Activated naive CD4-positive, alpha-beta T cell (primary cell): ENCODE results near the gene RNF32.
"Not testable (repeated sequence)": the region's sequence is repeated elsewhere in the genome, so short reads cannot be mapped to it uniquely, and the experiment has no call there.

ENCODE experiments used
- DNase-seq, 4 experiments: peaks; one replicate each; lab custom pipeline; 2025; lab: John Stamatoyannopoulos, UW

RNF32 gene

DNA sequence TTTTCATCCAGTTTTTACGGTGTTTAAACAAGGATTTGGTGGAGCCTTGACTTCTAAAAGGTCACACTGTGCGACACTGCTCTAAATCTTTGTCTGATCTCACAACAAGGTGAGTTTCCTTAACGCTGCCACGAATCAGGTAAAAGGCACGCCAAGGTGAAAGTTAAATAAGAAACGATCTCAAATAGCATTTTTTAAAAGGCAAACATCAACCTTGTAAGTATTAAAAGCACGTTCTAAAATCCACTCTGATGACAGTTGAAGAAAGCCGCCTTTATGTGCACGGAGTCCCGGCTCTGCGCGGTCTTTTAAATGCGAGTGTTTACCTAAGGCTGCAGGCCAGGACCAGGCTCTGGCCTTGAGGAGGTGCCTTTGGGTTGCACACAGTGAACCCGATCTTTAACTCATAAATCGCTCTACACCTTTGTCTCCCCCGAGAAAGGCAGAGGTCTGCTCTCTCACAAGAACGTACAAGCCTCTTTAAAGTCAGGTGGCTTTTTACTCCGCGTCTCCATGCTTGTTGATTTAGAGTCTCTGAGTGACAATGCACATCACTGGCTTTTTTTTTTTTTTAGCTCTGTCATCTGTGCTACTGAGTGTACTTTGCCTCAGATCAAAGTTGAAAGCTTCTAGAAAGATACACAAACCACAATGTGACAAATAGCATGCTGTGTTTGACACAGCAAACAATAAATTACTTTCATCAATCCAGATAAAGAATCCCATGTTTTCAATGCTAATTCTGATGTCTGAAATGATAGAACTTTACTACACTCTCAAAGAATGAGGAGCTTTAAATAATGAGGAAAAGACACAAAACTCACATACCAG is 25.9 kb upstream of the RNF32 start:
- no peak for DNase-seq

DNA sequence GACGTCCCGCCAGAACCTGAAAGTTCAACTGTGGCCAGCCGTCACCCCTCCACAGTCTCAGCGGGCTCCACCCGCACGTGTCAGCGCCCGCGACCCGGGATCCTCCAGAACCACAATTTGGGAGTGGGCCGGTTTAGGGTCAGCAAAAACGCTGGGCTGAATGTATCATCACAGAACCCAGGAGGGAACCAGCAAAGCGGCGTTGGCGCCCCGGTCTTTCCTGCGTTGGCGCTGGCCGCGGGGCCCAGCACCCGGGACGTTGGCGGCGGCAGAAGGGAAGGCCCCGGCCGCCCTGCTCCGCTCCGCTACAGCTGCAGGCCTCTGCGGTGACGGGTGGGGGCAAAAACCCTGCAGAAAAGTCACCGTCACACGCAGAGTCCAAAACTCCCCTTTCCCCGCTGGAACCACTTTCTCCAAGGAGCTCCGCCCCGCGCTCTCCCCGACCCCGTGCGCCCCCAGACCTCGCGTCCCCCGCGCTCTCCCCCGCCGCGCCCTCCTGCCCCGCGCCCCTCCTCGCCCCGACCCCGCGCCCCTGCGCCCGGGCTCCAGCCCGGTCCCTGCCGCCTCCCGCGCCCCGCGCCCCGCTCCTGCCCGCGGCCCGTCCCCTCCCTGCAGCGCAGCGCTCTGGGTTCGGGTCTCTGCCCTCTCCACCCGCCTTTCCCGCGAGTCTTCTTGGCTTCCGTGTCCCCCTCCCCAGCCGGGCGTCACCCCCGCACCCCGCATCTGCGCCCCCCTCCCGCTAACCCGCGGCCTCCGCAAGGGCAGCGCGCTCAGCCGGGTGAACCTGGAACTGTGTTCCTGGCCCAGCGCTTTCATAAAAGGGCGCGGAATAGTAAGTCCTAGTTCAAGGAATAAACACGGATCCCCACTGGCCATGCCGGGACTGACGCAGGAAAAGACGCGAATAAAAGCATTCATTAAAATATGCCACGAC is 24.0 kb upstream of the RNF32 start:
- DNase-seq: no peak

DNA sequence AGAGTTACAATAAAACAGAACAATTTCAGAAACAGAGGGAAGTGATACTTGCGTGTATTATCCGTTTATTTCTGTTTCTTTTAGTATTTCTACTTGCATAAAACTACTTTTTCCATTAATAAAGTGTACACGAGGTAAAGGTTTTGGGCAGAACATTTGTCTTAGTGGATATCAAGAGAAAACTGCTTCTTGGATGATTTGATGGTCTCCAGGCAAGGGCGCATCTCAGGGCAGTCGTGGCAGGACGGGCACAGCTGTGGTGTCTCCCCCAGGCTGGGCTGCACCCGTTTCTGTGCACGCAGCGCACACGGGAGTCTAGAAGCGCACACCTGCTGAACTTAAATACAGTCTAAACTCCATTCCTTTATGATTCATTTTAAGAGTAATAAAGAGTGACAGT is 23.4 kb upstream of the RNF32 start:
- no peak for DNase-seq

DNA sequence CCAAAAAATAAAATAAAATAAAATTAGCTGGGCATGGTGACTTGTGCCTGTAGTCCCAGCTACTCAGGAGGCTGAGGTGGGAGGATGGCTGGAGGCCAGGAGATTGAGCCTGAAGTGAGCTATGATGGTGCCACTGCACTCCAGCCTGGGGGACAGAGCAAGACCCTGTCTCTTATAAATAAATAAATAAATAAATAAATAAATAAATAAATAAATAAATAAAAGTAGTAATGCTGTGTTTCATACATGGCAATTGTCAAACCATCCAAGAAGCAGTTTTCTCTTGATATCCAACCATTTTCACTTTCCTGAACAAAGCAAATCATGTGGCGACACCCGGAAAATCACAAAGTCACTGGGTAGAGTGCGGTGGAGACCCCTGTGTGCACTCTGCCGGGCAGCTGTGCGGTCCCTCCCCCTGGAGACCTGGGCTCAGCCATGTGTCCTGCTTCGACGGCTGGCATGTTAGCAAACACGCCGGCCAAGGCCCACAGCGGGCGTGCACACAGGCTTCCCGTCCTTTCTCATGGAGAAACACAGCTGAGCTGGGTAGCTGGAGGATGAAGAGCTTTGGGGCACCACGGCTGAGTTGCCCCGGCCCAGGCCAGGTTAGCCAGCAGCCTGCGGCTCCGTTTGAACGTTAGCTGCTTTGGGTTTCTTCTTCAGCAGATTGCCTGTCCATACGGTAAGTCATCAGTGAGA is 22.3 kb upstream of the RNF32 start:
- no peak for DNase-seq

DNA sequence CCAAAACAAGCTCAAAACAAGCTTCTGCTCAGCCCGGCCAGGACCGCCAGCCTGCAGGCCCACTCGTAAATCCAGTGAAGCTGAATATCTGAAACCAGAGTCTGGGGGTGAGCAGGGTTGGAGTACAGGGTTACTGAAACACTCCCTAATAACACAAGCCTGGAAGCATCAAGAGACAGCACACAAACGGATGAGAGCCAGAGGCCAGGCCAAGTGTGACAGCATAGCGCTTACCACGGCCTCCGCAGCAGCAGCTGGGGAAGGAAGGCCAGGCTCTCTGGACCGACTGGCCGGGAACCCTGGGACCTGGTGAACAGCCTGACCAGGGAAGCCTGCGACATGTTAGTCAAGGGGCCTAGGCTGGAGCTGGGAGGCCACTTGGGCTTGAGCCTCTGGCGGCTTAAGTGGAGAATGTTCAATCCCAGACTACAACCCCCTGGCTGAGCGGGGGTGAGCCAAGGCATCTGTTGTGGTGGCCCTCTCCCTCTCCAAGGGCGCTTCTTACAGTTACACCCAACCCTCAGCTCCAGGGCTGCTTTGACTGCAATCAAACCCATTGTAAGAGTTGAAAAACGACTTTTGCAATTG is 21.7 kb upstream of the RNF32 start:
- no peak for DNase-seq

DNA sequence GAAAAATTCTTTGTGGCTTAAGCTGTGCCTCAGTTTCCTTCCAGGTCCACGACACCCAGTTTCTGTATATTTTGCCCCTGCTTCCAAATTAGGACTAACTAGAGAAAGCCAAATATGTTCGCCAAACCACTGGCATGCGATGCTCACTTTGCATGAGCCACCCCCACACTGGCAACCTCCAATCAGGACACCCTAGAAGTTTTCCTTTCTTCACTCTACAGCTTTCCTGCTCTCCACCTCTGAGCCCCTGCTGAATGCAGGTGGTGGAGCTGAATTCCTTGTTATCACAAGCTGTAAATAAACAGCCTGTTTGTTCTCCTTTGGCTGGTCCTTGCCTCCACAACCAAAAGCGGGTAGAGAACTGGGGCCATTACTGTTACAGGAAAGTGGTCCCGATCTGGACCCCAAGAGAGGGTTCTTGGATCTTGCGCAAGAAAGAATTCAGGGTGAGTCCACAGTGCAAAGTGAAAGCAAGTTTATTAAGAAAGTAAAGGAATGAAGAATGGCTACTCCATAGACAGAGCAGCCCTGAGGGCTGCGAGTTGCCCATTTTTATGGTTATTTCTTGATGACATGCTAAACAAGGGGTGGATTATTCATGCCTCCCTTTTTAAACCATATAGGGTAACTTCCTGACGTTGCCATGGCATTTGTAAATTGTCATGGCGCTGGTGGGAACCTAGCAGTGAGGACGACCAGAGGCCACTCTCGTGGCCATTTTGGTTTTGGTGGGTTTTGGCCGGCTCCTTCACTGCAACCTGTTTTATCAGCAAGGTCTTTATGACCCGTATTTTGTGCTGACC is 20.9 kb upstream of the RNF32 start:
- DNase-seq: not testable (repeated sequence)

GRCh38 chr7:156620291-156620675 is 20.3 kb upstream of the RNF32 start:
- no peak for DNase-seq

- no peak for DNase-seq
Observed at GRCh38 chr7:156621652-156622051, 18.9 kb upstream of the RNF32 start.

- DNase-seq: no peak
Observed at GRCh38 chr7:156625580-156625979, 15.0 kb upstream of the RNF32 start.

- DNase-seq: no peak
Observed at GRCh38 chr7:156626220-156626895, 14.2 kb upstream of the RNF32 start.

DNA sequence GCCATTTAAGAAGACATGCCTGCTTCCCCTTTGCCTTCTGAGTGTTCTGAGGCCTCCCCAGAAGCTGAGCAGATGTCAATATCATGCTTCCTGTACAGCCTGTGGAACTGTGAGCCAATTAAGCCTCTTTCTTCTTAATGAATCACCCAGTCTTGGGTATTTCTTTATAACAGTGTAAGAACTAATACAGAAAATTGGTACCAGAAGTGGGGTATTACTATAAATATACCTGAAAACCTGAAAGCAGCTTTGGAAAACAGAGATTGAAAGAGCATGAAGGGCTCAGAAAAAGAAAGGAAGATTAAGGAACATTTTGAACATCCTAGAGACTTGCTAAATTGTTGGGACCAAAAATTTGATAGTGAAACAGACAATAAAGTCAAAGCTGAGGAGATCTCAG is 12.0 kb upstream of the RNF32 start:
- no peak for DNase-seq

- DNase-seq: no peak
Observed at GRCh38 chr7:156629873-156630272, 10.7 kb upstream of the RNF32 start.

DNA sequence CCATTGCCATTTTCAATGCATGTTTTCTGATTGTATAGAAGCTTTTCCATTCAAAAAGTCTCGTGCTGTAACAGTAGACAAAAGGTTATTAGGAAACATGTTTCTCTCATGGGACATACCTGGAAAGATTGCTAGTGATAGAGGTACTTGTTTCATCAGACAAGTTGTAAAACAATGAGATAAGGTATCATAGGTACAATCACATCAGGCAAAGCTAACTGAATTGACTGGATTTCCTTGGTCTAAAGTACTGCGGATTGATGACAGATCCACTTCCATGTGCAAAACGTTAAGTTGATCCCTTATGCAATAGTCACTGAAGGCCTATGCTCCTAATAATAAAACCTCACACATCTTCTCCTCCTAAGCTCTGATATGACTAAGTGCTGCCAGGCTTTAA is 6.5 kb upstream of the RNF32 start:
- no peak for DNase-seq

DNA sequence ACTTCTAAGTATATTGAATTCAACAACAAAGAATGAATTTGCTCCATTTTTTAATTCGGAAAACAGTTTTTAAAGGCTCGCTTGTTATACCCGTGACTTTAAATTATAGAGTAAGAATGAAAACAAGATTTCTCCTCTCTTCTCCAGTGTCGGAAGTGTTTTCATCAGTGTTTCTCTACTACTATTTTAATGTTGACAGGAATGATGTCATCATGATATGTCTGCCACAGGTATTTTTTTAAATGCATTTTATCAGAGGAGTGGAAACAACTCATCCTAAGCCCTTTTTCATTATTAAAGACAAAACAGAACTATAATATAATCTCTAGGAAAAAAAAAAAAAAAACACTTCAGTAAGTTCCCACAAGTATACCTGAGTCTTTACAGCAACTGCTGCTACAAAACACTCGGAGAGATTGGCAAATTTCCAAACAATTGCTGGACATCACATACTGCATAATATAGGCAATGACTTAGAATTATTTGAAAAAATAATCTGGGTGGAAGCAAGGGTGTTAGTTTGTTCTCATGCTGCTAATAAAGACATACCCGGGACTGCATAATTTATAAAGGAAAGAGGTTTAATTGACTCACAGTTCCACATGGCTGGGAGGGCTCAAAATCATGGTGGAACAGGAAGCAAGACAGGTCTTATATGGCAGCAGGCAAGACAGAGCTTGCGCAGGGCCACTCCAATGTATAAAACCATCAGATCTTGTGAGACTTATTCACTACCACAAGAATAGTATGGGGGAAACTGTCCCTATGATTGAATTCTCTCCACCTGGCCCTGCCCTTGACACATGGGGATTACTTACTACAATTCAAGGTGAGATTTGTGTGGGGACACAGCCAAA is 4.8 kb upstream of the RNF32 start:
- no peak for DNase-seq

DNA sequence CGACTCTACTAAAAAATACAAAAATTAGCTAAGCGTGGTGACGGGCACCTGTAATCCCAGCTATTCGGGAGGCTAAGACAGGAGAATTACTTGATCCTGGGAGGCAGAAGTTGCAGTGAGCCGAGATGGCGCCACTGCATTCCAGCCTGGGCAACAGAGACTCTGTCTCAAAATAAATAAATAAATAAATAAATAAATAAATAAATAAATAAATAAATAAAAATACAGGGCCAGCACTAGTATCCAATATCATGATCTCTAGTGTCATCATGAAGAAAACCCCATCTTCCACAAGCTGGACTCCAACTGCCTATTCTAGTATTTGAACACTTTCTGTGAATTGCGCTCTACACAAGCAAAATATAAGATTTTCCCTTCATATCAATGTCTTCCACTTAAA is 3.5 kb upstream of the RNF32 start:
- not testable (repeated sequence) for DNase-seq

- no peak for DNase-seq
Observed at GRCh38 chr7:156638443-156639077, 2.0 kb upstream of the RNF32 start.

DNA sequence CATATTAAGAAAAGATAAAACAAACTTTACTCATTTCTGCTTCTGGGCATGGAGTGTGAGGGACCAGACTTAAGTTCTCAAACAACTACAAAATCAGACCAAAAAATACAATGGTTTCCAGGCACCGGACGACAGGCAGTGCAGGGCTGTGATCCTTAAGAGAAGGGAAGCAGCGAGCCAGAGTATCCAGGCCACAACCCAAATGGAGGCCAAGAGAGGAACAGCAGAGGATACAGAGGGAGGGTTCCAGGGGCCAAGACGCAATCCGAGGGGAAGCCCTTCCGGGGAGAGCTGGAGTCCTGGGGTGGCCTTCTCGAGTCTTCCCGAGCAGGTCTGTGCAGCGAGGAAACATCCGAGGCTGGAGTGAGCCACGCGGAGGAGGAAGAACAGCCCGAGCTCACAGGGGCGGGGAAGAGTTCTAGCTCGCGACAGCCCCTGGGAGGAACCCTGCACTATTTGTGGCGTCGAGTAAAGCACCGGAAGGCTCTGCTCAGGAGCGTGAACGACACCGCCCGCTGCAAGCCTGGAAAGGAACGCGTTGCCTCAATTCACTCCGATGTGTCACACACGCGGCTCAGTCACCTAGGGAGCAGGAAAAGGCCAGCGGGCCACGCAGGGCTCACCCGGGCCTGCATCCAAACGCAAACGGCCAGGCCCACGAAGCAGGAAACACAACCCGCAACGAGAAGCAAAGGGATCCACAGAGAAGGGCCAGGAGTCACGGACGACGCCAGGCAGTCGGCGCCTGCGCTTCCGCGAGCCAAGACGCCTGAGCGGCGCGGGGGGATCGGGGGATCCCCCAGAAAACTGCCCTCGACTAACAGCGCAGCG is 933 bp upstream of the RNF32 start:
- DNase-seq: no peak

DNA sequence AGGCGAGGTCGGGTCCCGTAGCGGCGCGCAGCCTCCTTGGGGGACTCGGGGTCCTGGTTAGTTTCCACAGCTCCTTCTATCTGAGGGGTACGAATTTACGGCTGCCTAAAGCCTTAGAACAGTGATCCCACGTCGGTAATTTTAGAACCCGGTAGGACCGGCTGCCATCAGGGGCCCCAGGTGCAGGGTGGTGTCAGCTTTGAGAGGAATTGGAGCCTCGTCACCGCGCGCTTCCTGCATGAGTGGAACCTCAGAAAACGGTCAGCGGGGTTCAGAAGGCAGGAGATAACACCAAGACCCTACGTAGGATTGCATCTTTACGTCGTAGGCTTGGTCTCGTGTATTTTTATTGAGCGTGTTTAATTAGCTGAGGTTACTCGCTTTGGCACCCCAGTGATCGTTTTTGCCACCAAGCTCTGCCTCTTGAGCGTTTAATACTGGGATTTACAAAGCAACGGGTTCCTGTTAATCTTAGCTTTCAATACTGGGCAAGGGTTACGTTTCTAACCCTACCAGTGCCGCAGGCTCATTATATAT is 443 bp downstream of the RNF32 start:
- DNase-seq: peak in 1 of 4 experiments; percentile 11
